Activated T-helper 1 cell treated with anti-CD3 and anti-CD28 coated beads, Interleukin-2, amount 50 U/mL, for 16 hours (primary cell): ENCODE measurements around the gene SREBF1.
"Not testable (repeated sequence)": the region's sequence is repeated elsewhere in the genome, so short reads cannot be mapped to it uniquely, and the experiment has no call there.

Experiments used
- DNase-seq, 2 donors: peaks; one replicate each; pipeline ENCODE4 v3.0.0-alpha.2; 2020; ENCODE audit warnings: low read depth in 1 of 2, low spot score in 1 of 2

SREBF1 gene

GRCh38 chr17:17813055-17813724 lies 23.6 kb downstream of the SREBF1 start:
- no peak for DNase-seq

- DNase-seq, result peak; percentile 48 to 51
Measured at GRCh38 chr17:17812211-17813054, 24.4 kb downstream of the SREBF1 start.

- no peak for DNase-seq
Measured at GRCh38 chr17:17811381-17812210, 25.2 kb downstream of the SREBF1 start.

GRCh38 chr17:17810895-17811248 lies 25.9 kb downstream of the SREBF1 start:
- DNase-seq, result no peak

- DNase-seq, result no peak
Measured at GRCh38 chr17:17810084-17810894, 26.5 kb downstream of the SREBF1 start.

GRCh38 chr17:17809531-17810083 lies 27.2 kb downstream of the SREBF1 start:
- no peak for DNase-seq

- DNase-seq, result no peak
Measured at GRCh38 chr17:17808706-17809432, 27.9 kb downstream of the SREBF1 start.

GRCh38 chr17:17808200-17808599 lies 28.6 kb downstream of the SREBF1 start:
- not testable (repeated sequence) for DNase-seq

GRCh38 chr17:17807440-17807839 lies 29.3 kb downstream of the SREBF1 start:
- DNase-seq, result no peak

GRCh38 chr17:17806611-17807274 lies 30.0 kb downstream of the SREBF1 start:
- DNase-seq, result no peak

GRCh38 chr17:17806035-17806434 lies 30.8 kb downstream of the SREBF1 start:
- DNase-seq, result no peak

GRCh38 chr17:17805575-17805974 lies 31.2 kb downstream of the SREBF1 start:
- no peak for DNase-seq

GRCh38 chr17:17804007-17804406 lies 32.8 kb downstream of the SREBF1 start:
- no peak for DNase-seq

GRCh38 chr17:17801800-17802481 lies 34.8 kb downstream of the SREBF1 start:
- no peak for DNase-seq

GRCh38 chr17:17800504-17801021 lies 36.2 kb downstream of the SREBF1 start:
- no peak for DNase-seq

GRCh38 chr17:17798573-17799255 lies 38.1 kb downstream of the SREBF1 start:
- DNase-seq, result no peak

GRCh38 chr17:17798010-17798556 lies 38.7 kb downstream of the SREBF1 start:
- no peak for DNase-seq
